UCSD-AML1 (cell line): ENCODE measurements around the gene OSBPL2.

Source experiments
- DNase-seq: peaks from one replicate; lab custom pipeline; 2025; ENCODE audit not compliant: unreplicated experiment; lab: John Stamatoyannopoulos, UW

OSBPL2 gene

DNA sequence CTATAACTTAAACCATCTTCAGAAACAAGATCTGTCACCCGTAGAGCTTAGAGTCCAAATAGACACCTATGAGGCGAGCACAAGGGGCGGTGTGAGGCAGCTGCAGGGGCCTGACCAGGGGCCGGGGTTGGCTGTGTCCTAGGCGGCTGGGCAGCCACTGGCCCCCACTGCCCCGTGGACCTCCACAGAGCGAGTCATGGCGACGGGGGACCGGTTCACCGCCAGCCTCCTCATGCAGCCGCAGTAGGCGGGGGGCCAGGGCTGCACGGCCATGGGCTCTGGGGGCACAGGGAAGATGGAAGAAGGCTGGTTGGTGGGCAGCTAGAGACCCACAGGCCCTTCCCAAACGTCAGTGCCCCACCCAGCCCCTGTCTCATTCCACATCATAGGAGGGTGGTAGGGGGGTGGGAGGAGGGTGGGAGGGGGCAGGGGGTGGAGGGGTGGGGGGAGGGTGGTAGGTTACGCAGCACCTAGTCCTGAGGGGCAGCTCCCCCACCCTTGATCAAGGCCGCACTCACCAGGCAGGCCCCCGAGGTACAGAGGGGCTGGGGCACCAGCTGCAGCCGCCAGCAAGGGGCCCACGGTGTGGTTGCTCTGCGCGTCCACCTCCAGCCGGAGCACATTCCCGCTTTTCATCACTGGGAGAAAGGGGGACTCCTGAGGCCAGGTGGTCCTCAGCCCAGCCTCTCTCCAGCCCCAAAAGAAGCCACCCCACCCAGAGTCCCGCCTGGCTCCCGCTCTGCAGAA is 71.0 kb downstream of the OSBPL2 start:
- no peak for DNase-seq

DNA sequence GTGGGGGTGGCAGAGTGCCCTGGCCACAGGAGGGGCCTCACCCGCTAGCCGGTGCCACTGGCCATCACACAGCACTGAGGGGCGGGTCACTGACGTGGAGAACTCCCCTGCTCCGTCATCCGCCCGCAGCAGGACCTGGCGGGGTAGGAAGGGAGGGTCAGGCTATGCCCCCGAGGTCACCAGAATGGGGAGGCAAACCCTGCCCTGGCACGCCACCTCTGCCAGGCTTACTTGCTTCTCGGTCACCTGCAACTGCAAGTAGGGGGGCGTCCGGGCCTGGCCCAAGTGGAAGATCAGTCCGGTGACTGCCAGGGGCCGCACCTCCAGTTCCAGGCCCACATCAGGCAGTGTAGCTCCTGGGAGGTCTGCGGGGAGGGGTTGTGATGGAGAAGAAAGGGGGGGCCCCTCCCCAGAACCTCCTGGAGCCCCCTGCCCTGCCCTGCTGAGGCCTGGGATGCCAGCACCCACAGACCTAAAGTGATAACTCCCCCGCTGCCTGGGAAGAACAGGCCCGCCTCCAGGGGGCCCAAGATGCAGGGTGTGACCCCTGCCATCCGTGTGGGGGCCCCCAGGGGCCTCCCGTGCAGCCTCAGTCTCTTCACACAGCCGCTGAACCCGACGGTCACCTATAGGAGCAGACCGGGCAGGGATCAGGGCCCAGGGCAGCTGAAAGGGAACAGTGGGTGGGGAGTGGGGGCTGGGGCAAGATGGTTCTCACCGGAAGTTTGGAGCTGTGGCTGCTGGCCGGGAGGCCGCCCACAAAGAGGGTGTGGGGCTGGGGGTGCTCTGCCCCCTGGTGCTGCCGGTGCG is 71.8 kb downstream of the OSBPL2 start:
- DNase-seq, result no peak

DNA sequence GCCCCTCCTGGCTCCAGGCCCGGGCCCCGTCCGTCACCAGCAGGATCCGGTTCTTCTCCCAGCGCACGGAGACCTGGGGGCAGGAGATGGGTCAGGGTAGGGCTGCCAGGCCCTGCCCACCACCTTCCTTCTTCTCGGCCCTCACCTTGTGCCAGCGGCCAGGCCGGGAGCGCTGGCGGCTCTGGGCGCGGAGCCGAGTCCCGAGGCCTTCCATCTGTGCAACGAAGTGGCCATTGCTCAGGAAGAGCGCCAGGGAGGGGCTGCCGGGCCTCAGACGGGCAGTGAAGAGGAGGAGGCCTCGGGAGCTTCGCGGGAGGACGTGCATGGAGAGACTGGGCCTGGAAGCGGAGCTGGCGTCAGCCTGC is 72.4 kb downstream of the OSBPL2 start:
- no peak for DNase-seq

DNA sequence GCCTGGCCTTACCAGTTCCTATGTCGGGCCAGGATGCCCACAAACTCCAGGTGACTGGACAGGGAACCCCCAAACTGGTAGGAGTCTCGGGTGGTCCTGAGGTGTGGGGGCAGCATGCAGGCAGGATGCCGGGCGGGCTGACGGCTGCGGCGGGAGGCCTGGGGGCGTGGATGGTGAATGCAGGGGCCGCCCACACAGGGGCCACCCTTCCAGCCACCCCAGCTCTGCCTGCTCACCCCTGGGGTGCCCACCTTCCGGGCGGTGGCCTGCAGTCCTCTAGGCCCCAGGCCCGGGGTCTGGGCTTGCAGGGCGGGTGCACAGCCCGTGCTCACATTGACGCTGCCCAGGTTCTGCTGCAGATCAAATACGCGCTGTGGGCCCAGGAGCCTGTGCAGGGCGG is 72.8 kb downstream of the OSBPL2 start:
- no peak for DNase-seq

DNA sequence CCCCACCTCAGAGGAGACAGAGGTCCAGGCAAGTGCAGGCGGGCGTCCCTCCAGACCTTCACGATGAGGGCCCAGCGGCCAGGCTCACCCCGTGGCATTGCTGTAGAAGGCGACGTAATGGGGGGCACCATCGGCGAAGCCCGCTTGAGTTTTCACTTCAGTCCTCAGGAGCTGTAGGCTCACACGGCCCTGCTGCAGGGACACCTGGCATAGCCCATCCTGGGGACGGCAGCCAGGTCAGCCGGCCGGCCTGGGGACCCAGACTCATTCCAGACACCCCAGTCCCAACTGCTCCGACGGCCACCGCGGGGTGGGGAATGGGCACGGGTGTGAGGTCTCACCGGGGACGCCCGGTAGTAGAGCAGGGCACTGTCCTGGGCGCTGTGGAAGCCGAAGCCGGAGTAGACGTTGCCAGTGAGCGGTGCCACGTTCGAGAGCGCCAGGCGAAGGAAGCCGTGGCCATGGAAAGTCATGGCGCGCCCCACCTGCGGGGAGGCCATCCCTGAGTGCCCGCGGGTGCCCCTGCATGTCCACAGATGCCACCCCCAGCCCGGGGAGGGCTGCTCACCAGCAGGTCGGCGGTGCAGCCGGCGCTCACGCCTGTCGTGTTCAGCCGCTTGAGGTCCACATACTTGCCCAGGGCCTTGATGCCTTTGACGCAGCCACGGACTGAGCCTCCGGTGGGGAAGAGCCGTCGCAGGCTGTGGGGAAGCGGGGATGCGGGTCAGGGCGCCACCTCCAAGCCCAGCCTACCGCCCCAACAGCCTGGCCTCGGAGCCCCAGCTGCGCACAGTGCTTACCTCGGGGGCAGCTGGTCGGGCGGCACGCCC is 73.7 kb downstream of the OSBPL2 start:
- DNase-seq, result no peak

DNA sequence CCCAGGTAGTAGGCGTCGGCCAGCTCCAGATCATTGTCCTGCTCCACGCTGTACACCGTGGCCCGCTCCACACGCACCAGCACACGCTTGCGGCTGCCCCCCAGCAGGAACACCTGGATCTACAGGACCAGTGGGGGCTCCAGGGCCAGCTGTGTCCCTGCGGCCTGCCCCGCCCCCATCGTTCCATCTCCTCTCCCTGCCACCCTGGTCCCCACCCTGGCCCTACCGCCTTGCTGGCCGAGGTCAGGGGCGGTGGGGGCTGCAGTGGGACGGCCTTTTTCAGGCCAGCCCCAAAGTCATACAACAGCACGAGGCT is 74.3 kb downstream of the OSBPL2 start:
- no peak for DNase-seq

DNA sequence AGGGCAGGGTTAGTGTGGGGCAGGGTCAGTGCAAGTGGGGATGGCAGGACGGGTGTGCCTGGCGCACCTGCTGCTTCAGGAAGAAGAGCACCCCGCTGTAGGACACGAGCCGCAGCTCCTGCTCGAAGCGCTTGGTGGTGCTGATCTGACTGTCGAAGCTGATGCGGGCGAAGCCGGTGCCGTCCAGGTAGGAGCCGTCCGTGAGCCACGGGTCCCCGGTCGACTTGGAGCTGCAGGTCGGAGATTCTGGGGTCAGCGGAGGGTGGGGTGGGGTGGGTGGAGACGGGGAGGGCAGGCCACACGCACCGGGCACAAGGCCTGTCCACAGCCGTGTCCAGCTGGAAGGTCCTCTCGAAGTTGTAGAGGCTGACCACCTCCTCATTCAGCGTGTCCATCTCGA is 74.7 kb downstream of the OSBPL2 start:
- no peak for DNase-seq

DNA sequence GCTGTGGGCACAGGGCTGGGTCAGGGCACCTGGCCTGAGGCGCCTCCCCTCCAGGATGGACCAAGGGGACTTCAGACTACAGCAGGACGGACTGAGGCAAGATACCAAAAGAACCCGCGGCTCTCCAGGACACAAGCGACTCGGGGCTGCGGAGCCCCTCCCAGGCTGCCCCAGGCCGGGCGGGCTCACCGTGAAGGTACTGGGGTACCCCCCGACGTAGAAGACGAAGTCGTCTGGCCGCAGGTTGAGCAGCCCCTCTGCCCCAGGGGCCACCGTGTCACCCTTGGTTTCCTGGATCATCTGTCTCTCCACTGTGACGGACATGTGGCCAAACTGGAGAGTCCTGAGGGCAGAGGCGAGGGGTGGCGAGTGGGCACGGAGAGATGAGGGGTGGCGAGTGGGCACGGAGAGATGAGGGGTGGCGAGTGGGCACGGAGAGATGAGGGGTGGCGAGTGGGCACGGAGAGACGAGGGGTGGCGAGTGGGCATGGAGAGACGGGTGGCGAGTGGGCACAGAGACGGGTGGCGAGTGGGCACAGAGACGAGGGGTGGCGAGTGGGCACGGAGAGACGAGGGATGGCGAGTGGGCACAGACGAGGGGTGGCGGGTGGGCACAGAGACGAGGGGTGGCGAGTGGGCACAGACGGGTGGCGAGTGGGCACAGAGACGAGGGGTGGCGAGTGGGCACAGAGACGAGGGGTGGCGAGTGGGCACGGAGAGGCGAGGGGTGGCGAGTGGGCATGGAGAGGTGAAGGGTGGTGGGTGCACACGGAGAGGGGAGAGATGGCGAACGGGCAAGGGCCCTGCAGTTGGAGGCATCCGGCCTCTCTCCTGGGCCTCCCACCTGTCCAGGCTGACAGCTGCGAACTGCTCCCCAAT is 75.4 kb downstream of the OSBPL2 start:
- no peak for DNase-seq

DNA sequence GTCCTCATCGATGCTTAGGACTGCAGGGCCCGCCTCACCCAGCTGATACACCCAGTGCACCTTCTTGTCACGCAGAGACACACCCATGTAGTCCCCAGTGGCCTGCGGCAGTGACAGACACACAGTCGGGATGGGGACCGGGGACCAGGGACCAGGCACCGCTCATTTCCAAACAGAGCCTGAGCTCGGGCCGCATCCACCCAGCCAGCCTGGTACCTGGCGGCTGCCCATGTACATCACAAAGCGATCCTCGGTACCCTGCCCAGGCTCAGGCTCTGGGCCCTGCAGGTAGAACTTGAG is 76.0 kb downstream of the OSBPL2 start:
- DNase-seq, result no peak

DNA sequence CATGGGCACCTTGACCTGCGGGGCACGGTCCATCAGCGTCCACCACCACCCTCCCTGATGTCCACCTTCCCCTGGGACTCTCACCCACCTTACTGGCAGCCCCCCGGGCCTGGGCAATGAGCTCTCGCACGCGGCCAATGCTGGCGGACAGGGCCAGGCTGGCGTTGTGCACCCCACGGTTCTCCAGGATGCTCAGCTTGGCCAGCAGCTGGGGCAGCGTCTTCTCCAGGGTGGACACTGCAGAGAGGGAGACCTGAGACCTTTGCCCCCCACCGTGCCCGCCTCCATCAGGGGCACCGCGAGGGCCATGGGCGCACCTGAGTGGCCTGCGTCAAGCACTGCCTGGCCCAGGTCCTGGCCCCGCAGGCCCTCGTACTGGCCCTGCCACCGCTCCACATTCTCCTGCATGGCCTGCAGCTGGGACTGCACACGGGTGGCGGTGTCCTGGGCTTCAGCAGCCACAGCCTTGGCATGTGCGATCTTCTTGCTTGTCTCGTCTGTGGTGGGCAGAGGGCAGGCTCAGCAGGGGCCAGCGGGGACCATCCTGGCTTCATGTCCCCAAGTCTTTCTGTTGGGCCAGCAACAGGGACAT is 76.5 kb downstream of the OSBPL2 start:
- no peak for DNase-seq

DNA sequence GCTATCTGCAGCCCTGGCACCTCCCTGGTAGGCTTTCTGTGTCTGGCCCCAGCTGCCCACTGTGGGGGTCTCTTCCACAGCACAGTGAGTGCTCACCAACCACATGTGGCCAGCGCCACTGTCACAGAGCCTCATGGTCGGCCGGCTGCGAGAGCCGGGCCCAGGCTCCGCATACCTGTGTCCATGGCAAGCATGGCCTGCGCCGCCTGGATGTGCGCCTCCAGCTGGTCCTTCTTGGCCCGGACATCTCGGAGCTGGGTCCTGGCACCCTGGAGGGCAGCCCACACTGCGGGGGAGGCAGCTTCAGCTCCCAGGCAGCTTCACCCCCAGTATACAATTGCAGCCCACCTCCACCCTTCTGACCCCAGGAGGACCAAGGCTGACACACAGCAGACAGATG is 77.5 kb downstream of the OSBPL2 start:
- DNase-seq, result no peak

DNA sequence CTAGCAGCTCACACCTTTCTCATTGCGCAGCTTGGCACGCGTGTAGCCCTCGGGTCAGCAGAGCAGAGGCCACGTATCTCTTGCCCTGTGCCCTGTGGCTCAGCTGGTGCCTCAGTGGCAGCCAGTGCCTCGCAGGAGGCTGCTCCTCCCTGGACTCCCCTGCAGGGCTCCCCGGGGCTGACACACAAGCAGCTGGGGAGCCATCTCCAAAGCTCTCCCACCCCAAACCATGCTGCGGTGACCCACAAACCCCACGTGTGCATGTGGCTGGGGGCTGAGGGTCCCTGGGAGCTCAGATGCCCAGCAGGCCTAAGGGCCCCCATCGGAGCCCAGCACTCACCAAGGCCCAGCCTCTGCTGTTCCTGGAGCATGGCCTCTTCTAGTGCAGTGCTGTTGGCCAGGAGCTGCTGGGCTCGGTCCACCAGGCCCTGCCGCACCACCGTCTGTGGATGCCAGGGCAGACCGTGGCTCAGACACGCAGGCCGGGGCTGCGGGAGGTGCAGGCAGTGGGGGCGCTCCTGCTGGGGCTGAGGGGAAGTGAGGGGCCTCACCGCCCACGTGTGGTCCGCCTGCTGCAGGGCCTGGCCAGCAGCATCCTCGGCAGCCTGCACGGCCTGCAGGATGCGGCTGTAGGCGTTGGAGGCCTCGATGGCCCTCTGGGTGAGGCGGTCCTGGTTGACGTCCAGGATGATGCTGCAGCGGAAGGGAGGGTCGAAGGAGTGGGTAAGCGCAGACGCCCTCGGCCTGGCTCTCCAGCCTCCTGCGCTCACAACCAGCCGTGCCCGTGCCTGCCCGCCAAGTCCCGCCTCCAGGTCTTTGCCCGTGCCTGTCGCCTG is 78.2 kb downstream of the OSBPL2 start:
- DNase-seq, result no peak

DNA sequence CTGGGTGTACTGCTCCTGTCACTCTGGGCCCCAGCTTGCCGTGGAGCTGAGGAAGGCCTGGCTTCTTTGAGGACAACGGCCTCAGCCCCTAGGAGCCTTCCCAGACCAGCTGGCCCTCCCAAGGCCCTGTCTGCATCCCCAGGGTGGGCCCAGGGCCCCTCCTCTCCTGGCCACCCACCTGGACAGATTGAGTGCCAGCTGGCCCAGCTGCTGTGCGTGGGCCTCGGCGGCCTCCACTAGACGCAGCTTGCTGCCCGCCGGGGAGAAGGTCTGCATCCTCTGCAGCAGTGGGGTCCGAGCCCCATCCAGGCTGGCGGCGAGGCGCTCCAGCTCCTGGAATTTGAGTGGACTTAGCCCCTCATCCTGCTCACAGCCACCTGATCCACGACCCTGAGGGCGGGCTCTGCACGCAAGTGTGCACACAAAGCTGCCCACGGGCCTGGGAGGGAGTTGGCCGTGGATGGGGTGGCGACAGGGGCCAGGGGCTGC is 78.9 kb downstream of the OSBPL2 start:
- no peak for DNase-seq

DNA sequence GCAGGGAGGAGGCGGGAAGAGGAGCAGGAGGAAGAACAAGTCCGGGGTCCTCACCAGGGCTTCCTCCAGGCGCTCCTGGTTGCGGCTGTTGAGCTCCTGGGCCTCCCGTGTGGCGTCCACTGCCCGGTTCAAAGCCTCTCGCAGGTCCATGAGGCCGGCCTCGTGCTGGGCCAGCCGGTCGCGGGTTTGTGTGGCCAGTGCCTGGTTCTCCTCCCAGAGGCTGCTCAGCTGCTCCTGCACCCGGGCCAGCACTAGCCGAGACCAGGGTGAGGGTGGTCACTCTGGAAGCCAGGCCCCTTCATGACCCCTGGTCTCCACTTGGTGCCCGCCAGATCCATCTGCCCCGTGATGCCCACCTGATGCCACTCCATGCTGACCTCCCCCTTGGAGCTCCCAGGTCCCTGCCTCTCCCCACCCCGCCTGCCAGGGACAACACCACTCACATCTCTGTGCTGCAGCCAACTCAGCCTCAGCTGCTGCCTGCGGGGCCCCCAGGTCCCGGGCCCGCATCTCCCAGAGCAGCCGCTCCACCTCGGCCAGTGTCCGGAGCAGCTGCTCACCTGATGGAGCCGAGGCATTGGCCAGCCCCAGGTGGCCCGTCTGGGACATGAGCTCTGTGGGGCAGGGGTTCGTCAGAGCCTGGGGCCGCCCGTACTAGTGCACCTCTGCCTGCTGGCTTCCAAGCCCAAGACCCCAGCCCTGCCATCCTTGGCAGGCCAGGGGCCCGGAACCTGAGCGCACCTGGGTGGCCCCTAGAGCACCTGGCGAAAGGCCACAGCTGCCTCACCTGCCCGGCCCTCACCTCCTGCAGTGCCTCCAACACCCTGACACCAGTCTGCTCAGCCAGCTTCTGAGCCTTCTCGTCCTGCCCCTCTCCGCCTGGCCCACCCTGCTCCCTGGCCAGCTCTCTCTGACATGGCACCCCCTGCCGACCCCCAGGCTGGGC is 80.4 kb downstream of the OSBPL2 start:
- no peak for DNase-seq

DNA sequence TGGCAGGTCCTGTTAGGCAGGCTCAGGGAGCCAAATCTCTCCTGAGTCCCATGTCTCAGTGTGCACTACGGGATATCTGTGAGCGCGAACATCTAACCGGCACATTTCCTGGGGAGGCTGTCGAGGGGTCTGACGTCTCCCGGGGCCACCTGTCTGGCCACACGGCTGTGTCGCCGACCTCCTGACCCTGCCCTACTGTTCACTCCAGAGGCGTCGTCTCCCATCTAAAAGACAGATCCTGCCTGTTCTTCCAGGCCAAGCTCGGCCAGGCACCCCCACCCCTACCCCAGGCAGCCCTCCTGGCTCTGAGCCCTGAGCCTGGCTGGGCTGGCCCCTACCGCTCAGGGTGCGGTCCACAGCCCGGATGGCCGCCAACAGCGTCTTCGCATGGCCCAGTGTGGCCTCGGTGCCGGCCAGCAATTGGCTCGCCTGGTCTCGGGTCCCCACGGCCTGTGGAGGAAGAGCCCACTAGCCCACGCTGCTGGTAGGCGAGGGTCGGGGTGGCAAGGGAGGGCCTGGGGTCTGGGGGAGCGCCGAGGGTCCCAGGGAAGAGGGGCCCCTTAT is 81.1 kb downstream of the OSBPL2 start:
- DNase-seq, result no peak

DNA sequence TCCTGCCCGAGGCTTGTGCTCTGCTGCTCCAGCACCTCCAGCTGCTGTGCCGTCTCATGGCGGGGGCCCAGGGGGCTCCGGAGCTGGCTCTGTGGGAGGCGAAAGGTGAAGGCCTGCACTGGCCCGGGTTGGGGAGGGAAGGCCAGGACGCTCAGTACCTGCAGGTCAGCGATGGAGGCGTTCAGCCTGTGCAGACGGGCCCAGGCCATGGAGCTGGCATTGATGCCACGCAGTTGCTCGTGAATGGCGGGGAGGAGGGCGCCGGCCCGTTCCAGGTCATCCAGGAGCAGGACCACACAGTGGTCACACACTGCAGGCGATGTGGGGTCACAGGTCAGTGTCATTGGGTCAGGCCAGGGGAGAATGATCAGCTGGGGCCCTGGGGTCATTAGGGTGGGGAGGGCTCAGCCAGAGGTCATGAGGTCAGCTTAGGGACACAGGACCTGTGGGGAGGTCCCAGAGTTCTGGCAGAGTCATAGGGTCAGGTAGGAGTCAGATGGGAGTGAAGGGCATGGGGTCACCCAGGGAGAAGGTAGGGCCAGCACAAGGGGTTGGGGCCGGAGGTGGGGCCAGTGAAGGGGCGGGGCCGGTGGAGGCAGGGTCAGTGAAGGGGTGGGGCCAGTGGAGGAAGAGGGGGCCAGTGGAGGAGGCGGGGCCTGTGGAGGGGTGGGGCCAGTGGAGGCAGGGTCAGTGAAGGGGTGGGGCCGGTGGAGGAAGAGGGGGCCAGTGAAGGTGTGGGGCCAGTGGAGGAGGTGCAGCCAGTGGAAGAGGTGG is 82.4 kb downstream of the OSBPL2 start:
- DNase-seq, result no peak

DNA sequence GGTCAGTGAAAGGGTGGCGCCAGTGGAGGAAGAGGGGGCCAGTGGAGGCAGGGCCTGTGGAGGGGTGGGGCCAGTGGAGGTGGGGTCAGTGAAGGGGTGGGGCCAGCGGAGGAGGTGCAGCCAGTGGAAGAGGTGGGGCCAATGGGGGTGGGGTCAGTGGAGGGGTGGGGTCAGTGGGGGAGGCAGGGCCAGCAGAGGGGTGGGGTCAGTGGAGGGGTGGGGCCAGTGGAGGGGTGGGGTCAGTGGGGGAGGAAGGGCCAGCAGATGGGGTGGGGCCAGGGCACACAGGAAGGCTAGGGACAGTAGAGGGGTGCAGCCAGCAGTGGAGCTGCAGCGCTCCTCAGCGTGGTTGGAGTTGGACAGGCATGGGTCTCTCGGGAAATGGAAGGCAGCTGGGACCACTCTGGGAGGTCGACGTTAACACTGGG is 83.2 kb downstream of the OSBPL2 start:
- DNase-seq, result no peak

DNA sequence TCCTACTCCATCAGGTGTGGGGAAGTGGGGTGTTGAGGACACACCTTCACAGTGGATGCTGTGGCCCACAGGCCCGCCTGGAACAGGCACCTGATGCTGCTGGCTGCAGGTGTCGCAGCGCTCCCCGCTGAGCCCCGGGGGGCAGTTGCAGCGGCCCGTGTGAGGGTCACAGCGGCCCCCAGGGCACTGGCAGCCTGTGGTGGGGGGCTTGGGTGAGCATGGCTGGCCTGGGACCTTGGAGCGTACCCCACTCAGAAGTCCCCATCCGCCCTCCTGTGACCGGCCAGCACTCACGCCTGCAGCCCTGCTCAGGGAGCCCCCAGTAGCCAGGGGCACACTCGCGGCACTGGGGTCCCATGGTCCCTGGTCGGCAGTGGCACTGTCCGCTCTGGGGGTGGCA is 83.7 kb downstream of the OSBPL2 start:
- no peak for DNase-seq
